IPS-11a (cell line): ENCODE data around the gene TRPM3.
"Not testable (repeated sequence)": the region's sequence is repeated elsewhere in the genome, so short reads cannot be mapped to it uniquely, and the experiment has no call there.

Experiments
- H3K4me3 ChIP-seq: one replicate; pipeline ENCODE4 v1.5.1; 2013; ENCODE audit warnings: low read depth, low read length, control low read depth

The TRPM3 gene

GRCh38 chr9:71001780-71002386 is 119.5 kb downstream of the TRPM3 start:
- no peak overlapping the region for H3K4me3 ChIP-seq

- no peak overlapping the region for H3K4me3 ChIP-seq
These were observed 122.5 kb downstream of the TRPM3 start for GRCh38 chr9:70998962-70999361.

- H3K4me3 ChIP-seq, result no peak overlapping the region
These were observed 125.9 kb downstream of the TRPM3 start for GRCh38 chr9:70995511-70995910.

- no peak overlapping the region for H3K4me3 ChIP-seq
These were observed 126.8 kb downstream of the TRPM3 start for GRCh38 chr9:70994582-70994981.

GRCh38 chr9:70988551-70988950 is 132.9 kb downstream of the TRPM3 start:
- H3K4me3 ChIP-seq, result no peak overlapping the region

- H3K4me3 ChIP-seq, result no peak overlapping the region
These were observed 133.4 kb downstream of the TRPM3 start for GRCh38 chr9:70987986-70988385.

GRCh38 chr9:70986984-70987383 is 134.4 kb downstream of the TRPM3 start:
- H3K4me3 ChIP-seq, result no peak overlapping the region

- H3K4me3 ChIP-seq, result no peak overlapping the region
These were observed 137.6 kb downstream of the TRPM3 start for GRCh38 chr9:70983723-70984295.

GRCh38 chr9:70981312-70981711 is 140.1 kb downstream of the TRPM3 start:
- no peak overlapping the region for H3K4me3 ChIP-seq

- H3K4me3 ChIP-seq, result no peak overlapping the region
These were observed 141.5 kb downstream of the TRPM3 start for GRCh38 chr9:70979966-70980365.

- no peak overlapping the region for H3K4me3 ChIP-seq
These were observed 143.3 kb downstream of the TRPM3 start for GRCh38 chr9:70978085-70978484.

- H3K4me3 ChIP-seq, result no peak overlapping the region
These were observed 145.6 kb downstream of the TRPM3 start for GRCh38 chr9:70975821-70976220.

- no peak overlapping the region for H3K4me3 ChIP-seq
These were observed 149.7 kb downstream of the TRPM3 start for GRCh38 chr9:70971723-70972122.

- not testable (repeated sequence) for H3K4me3 ChIP-seq
These were observed 155.0 kb downstream of the TRPM3 start for GRCh38 chr9:70966380-70966779.

- H3K4me3 ChIP-seq, result no peak overlapping the region
These were observed 156.6 kb downstream of the TRPM3 start for GRCh38 chr9:70964861-70965260.

- H3K4me3 ChIP-seq, result no peak overlapping the region
These were observed 157.9 kb downstream of the TRPM3 start for GRCh38 chr9:70963554-70963953.

- H3K4me3 ChIP-seq, result no peak overlapping the region
These were observed 158.5 kb downstream of the TRPM3 start for GRCh38 chr9:70962761-70963440.

GRCh38 chr9:70959366-70959765 is 162.1 kb downstream of the TRPM3 start:
- no peak overlapping the region for H3K4me3 ChIP-seq

GRCh38 chr9:70954596-70955143 is 166.8 kb downstream of the TRPM3 start:
- H3K4me3 ChIP-seq, result no peak overlapping the region

GRCh38 chr9:70954126-70954525 is 167.3 kb downstream of the TRPM3 start:
- no peak overlapping the region for H3K4me3 ChIP-seq

GRCh38 chr9:70951749-70952727 is 169.4 kb downstream of the TRPM3 start:
- H3K4me3 ChIP-seq, result no peak overlapping the region
